Activated CD4-positive, alpha-beta T cell treated with anti-CD3 and anti-CD28 coated beads, Interleukin-10, Interleukin-2, amounts not matched to agents 100 ng/mL and 50 ng/mL, durations not matched to agents 16 hours and 8 hours (primary cell): ENCODE results near the gene TLR1.
"Not testable (repeated sequence)": the region's sequence is repeated elsewhere in the genome, so short reads cannot be mapped to it uniquely, and the experiment has no call there.

Source experiments
- DNase-seq: peaks from one replicate; pipeline ENCODE4 v3.0.0-alpha.2; 2020

The TLR1 gene, protein sequence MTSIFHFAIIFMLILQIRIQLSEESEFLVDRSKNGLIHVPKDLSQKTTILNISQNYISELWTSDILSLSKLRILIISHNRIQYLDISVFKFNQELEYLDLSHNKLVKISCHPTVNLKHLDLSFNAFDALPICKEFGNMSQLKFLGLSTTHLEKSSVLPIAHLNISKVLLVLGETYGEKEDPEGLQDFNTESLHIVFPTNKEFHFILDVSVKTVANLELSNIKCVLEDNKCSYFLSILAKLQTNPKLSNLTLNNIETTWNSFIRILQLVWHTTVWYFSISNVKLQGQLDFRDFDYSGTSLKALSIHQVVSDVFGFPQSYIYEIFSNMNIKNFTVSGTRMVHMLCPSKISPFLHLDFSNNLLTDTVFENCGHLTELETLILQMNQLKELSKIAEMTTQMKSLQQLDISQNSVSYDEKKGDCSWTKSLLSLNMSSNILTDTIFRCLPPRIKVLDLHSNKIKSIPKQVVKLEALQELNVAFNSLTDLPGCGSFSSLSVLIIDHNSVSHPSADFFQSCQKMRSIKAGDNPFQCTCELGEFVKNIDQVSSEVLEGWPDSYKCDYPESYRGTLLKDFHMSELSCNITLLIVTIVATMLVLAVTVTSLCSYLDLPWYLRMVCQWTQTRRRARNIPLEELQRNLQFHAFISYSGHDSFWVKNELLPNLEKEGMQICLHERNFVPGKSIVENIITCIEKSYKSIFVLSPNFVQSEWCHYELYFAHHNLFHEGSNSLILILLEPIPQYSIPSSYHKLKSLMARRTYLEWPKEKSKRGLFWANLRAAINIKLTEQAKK

DNA sequence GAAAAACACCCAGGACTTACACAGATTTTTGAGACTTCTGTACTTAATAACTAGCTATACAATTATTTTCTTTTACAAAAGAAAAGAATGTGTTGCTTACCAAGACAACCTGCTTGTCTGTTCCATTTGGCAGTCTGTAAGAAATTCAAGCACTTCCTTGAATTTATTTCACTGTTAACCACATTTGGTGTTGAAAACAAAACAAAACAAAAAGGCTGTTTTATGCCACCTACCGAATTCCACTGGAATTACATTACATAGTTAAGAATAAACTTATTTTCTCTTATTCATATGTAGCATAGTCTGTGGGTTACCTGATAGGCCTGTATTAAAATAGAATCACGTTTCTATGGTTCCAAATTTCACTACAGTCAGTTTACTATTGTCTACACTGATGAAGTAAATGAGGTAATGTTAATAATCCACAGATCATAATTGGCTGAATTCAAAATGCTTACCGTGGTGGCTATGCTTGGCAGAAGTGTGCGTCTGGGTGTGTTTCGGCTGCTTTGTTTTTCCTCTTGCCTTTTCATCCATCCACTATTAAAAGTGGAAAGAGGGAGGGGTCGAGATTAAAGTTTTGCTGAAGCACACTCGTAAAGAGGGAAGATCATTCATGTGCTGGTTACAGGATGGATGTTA, at the start of gene TLR1:
TLR1 (minus strand) TSS at position 138 of the 642 bp plus-strand sequence. CDS start 5,960 bp downstream, outside the sequence.
- DNase-seq: peak; percentile 71

DNA sequence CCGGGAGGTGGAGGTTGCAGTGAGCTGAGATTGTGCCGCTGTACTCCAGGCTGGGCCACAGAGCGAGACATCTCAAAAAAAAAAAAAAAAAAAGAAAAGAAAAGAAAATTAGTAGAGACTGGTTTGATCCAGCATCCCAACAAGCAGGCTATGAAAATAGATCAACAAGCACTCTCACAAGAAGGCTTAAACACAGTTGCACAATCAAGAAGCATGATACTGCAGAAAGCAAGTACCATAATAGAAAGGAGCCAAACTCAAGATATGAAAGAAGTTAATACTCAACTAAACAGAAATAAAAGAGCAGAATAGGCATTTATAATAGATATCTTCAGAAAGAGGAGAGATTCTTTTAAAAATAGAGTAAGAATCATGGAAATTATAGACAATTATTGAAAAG, 41.4 kb upstream of the TLR1 start:
- no peak for DNase-seq

DNA sequence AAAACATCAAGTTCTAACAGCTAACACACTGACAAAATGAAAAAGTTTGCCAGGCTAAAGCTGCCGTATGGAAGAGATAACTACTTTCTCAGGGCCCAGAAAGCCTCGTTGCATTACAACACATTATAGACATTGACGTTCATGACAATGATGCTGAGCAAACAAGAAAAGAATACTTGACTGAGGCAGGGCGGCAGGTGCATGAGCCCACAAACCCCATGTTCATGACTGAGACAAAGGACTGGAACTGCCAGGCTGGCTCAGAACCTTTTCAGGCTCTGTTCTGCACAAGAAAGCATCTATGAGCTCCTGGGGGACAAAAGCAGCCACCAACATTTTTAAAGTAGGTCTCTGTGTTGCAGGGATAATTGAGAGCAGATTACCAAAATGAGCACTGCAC, 38.4 kb upstream of the TLR1 start:
- DNase-seq: no peak

DNA sequence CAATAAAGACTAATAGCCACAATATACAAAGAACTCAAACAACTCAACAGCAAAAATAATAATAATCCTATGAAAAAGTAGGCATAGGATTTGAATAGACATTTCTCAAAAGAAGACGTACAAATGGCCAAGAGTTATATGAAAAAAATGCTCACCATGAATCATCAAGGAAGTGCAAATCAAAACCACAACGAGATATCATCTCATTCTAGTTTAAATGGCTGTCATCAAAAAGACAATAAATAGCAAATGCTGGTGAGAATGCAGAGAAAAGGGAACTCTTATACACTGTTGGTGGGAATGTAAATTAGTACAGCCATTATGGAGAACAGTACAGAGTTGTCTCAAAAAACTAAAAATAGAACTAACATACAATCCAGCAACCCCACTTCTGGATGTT, 33.3 kb upstream of the TLR1 start:
- DNase-seq: peak; percentile 37

DNA sequence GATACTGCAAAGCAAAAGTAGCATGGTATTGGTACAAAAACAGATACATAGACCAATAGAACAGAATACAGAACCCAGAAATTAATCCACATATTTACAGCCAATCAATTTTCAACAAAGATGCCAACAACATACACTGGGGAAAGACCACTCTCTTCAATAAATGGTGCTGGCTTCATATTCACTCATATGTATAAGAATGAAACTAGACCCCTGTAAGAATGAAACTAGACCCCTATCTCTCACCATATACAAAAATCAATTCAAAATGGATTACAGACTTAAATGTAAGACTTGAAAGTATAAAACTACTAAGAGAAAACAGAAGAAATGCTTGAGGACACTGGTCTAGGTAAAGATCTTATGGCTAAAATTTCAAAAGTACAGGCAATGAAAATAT, 32.7 kb upstream of the TLR1 start:
- DNase-seq: no peak

DNA sequence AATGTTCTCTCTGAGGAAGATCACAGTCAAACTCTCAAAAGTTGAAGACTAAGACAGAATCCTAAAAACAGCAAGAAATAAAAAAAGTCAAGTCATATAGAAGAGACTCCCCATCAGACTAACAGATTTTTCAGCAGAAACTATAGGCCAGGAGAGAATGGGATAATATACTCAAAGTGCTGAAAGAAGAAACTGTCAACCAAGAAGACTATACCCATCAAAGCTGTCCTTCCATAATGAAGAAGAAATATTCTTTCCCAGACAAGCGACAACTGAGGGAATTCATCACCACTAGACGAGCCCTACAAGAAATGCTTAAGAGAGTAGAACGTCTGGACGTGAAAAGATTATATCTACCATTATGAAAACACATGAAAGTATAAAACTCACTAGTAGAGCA, 30.0 kb upstream of the TLR1 start:
- DNase-seq: no peak

DNA sequence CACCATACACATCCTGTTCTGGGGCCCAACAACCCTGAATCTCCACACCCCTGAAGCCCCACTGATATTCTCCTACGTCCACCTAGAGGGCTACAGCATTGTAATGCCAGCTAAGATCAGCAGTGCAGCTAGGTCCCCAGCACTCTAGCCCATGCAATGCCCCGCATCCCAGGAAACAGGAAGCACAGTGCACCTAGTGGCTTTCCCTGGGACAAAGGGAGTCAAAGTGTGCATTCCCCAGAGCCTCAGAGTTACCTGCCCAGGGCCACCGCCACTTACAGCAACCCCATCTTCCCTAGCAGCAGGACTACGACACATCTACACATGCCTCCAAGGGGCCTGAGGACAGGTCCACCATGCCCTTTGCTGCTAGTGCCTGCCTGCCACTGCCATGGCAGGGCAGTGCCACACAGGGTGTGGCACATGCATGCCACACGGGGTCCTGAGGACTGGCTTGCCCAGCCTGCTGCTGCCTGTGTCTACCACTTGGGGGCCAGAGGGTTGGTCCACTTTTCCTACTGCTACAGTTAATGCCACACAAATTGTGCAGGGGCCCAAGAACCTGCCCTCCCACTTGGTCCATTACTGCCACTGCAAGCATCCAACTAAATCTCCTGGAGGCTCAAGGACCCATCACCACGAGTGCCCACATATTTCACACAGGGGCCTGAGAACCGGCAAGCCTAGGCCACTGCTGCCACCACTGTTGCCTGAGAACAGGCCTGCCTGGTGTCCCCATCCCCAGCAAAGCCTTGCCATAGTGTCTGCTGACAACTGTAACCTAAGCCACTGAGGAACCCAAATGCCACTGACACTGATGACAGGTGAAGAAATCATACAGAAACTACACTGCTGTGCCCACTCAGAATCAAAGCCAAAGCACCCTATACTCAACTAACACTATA, 28.3 kb upstream of the TLR1 start:
- no peak for DNase-seq

DNA sequence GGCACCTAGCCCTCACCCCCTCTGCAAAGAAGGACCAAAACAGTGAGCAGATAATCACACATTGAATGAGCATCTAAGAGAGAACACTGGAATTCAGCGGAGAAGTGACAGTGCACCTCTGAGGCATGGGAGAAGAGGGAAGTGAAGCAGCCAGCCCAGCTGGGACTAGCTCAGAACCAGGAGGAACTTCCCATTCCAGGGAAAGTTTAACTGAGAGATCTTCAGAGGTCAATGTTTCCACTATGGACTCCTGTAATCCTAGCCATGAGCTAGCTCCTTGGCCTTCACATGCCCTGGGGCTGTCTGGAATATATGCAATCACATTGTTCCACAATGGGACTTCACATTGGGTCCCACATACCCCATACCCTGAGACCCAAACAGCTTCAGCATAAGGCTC, 27.6 kb upstream of the TLR1 start:
- no peak for DNase-seq

DNA sequence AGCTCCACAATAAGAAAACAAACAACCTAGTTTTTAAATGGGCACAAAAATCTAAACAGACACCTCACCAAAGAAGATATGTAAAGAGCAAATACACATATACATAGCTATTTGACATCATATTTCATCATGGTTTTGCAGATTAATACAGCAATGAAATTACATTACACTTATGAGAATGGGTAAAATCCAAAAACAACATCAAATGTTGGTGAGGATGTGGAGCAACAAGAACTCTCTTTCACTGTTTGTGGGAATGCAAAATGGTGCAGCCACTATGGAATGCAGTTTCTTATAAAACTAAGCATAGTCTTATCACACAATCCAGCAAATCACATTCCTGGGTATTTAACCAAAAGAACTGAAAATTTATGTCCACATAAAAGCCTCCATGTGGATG, 27.1 kb upstream of the TLR1 start:
- no peak for DNase-seq

DNA sequence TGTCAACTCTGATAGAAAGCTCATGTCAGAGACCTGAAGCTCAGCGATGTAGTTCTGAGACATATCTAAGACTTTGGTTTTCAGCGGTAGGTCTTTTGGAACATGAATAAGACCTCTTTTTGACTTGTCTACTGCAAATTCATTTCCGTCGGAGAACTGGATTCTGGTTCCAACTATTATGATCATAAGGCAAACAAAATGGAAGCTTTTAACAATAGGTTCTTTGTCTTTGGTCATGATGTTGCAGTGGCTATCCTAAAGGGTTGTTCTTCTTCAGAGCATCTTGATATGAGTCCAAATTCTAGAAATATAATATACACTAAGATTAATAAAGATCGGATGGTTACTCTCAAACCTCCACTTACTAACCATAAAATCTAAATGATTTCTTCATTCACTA, 24.6 kb upstream of the TLR1 start:
- DNase-seq: no peak

DNA sequence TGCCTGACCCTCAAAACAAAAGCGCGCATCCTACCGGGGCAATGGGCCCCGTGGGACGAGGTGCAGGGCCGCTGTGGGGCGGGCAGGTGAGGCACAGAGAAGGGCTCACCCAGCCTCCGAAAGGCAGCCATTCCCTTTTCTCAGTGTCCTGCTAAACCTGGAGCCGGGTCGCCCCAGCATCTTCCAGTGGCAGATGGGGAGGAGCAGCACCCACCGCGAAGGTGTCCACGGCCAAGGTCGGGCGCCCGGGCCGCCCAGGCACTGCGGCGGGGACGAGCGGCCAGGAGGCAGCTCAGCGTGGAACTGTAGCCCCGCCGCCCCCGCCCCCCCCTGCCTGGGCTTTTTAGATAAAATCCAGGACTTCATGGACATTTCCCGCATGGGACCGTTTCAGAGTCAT, 19.2 kb upstream of the TLR1 start:
- DNase-seq: no peak

DNA sequence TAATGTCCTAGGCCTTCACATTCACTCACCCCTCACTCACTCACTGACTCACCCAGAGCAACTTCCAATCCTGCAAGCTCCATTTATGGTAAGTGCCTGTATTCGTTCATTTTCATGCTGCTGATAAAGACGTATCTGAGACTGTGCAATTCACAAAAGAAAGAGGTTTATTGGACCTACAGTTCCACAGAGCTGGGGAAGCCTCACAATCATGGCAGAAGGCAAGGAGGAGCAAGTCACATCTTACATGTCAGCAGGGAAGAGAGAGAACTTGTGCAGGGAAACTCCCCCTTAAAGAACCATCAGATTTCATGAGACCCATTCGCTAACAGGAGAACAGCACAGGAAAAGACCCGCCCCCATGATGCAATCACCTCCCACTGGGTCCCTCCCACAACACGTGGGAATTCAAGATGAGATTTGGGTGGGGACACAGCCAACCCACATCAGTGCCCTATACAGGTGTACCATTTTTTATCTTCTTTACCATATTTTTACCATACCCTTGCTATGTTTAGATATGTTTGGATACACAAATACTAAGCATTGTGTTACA, 18.2 kb upstream of the TLR1 start:
- DNase-seq: no peak

DNA sequence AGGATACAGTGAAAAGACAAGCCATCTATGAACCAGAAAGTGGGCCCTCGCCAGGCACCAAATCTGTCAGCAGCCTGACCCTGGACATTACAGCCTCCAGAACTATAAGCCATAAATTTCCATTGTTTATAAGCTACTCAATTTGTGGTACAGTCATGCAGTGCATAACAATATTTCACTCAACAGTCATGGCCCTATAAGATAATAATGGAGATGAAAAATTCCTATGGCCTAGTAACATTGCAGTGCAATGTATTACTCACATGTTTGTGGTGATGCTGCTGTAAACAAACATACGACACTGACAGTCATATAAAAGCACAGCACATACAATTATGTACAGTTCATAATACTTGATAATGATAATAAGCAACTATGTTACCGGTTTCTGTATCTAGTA, 17.1 kb upstream of the TLR1 start:
- DNase-seq: no peak

DNA sequence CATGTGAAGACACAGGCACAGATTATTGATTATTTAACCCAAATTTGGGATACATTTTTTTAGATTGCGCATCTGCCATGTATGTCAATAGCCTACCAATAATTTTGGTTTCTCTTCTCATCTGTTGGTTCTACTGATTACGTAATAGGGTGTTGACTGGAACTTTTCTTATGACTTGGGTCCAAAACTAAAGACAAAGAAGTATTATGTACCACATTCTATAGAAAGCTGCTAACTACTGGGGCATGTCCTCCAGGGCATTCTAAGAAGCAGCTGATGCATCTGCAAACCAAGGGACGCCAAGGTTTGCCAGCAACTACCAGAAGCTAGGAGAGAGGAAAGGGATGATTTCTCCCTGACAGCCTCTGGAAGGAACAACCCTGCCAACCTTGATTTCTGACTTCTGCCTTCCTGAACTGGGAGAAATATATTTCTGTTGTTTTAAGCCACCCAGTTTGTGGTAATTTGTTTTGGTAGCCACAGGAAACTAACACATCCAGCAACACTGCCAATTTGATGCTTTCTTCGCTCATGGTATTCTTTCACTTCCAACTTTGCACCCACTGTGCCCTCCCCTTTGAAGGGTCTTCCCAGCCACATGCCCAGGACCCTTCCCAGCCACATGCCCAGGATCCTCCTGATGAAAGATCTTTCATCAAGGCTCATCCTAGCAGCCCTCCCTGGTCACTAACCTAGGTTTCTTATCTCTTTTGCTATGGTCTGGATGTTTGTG, 15.9 kb upstream of the TLR1 start:
- no peak for DNase-seq

DNA sequence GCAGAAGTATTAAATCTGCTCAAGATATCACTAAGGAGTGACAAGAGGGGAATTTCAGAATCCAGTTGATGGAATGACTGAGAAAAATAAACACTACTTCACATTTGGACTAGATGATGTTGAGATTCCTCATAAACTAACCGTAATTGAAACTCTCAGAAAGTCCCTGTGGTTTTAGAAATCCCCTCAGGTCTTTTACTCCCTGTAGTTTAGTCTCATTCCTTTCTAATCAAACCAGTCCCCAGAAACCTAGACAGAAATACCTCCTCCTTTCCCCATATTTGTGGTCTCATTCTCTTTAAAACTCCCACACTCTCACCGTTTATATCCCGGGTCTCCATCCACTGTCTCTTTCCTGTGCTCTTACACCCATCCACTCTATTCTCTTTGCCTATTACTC, 15.0 kb upstream of the TLR1 start:
- peak; percentile 36 for DNase-seq

DNA sequence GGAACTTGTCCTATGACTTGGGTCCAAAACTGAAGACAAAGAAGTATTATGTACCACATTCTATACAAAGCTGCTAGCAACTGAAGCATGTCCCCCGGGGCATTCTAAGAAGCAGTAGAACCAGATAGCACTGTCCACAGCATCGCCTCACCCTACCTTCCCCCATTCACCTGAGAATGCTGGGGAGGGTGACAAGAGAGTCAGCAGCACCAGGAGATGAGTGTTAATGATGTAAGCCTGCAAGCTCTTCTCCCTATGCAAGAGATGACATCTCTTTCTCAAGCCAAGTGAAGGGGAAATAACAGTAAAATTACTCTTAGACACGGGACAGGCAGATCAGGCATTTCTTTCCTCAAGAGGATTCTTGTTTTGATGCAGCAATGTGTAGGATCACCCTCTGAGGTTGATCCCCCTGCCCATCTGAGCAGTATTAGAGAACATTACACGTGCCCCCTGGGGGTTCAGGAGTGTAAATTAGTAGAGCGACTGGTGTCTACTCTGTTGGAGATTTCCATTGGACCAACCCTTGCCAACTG, 13.9 kb upstream of the TLR1 start:
- DNase-seq: no peak

DNA sequence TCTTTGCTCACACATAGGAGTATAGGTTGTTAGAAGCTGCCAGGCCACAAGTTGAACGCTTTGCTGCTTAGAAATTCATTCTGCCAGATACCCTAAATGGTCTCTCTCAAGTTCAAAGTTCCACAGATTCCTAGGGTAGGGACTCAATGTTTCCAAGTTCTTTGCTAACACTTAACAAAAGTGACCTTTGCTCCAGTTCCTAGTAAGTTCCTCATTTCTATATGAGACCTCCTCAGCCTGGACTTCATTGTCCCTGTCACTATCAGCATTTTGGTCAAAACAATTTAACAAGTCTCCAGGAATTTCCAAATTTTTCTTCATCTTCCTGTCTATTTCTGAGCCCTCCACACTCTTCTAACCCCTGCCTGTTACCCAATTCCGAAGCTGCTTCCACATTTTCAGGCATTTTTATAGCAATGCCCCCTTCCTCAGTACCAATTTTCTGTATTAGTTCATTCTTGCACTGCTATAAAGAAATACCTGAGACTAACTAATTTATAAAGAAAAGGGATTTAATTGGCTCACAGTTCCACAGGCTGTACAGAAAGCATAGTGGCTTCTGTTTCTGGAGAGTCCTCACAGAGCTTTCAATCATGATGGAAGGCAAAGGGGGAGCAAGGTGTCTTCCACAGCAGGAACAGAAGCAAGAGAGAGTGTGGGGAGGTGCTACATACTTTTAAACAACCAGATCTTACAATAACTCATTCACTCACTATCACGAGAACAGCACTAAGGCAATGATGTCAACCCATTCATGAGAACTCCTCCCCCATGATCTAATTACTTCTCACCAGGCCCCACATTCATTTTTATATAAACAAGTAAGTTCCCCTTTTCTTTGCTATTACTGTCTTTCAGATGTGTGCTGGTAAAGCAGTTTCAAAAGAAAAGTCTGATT, 11.5 kb upstream of the TLR1 start:
- DNase-seq: no peak

DNA sequence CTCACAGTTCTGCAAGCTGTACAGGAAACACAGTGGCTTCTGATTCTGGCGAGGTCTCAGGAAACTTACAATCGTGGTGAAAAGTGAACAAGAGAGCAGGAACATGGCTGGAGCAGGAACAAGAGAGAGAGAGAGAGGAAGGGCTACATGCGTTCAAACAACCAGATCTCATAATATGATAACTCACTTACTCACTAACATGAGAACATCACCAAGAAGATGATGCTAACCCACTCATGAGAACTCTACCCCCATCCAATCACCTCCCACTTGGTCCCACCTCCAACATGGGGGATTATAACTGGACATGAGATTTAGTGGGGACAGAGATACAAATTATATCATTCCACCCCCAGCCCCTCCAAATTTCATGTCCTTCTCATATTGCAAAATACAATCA, 9.8 kb upstream of the TLR1 start:
- DNase-seq: no peak

DNA sequence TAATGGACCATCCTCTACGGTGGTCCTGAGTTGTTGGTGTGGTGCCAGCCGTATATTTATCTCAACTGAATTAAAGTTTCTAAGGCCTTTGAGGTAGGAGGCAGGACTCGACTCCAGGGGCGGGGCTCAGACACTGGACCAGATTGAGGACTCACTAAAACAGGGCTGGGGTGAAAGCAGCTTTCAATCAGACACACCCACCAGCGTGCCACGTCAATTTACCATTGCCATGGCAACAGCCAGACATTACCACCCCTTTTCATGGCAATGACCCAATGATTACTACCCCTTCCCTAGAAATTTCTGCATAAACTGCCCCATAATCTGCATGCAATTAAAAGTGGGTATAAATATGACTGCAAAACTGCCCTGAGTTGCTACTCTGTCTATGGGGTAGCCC, 6.7 kb upstream of the TLR1 start:
- no peak for DNase-seq

DNA sequence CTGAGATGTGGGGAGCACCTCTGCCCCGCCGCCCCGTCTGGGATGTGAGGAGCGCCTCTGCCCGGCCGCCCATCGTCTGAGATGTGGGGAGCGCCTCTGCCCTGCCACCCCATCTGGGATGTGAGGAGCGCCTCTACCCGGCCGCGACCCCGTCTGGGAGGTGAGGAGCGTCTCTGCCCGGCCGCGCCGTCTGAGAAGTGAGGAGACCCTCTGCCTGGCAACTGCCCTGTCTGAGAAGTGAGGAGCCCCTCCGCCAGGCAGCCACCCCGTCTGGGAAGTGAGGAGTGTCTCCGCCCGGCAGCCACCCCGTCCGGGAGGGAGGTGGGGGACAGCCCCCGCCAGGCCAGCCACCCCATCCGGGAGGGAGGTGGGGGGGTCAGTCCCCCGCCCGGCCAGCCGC, 2.9 kb upstream of the TLR1 start:
- not testable (repeated sequence) for DNase-seq
